Measurements from ENCODE around the gene SBK2.
A peak's percentile ranks its signal among the peaks of the same experiment; 100 is the strongest.

Gene SBK2

GRCh38 chr19:55559684-55560083 is 22.8 kb upstream of the SBK2 start:
- DNase-seq = no peak
- intact Hi-C loops (cut with DNase I) = no loop called here

- peak in 2 of 10 donors; percentile 30 to 61 for DNase-seq
- intact Hi-C loops (cut with DNase I) = no loop called here
Observed at GRCh38 chr19:55554741-55555152, 17.8 kb upstream of the SBK2 start.

- intact Hi-C loops (cut with DNase I) = no loop called here
- peak in 2 of 10 donors; percentile 36 to 38 for DNase-seq
Observed at GRCh38 chr19:55554302-55554701, 17.4 kb upstream of the SBK2 start.

- intact Hi-C loops (cut with DNase I) = no loop called here
- DNase-seq = peak in 2 of 10 donors; percentile 9 to 32
Observed at GRCh38 chr19:55553217-55554182, 16.6 kb upstream of the SBK2 start.

DNA sequence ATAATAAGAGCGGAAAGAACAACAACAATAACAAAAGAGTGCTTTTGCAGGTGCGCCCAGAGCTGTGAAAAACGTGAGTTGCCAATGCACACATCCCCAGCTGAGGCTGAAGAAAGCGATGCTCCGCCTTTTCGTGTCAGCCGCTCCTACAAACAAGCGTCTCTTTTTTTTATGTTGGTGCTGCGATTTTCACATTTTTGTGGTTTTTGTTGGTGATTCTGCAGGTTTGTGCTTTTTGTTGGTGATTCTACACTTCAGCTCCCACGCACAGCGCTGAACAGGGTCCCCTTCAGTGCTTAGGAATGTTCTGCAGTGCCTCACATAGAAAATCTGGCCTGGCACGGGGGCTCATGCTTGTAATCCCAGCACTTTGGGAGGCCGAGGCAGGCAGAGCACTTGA is 15.7 kb upstream of the SBK2 start:
- intact Hi-C loops (cut with DNase I) = no loop called here
- peak in 2 of 10 donors; percentile 49 to 58 for DNase-seq

GRCh38 chr19:55552206-55552605 is 15.3 kb upstream of the SBK2 start:
- intact Hi-C loops (cut with DNase I) = no loop called here
- DNase-seq = no peak

GRCh38 chr19:55550321-55550650 is 13.4 kb upstream of the SBK2 start:
- intact Hi-C loops (cut with DNase I) = no loop called here
- DNase-seq = peak in 2 of 10 donors; percentile 4 to 14

DNA sequence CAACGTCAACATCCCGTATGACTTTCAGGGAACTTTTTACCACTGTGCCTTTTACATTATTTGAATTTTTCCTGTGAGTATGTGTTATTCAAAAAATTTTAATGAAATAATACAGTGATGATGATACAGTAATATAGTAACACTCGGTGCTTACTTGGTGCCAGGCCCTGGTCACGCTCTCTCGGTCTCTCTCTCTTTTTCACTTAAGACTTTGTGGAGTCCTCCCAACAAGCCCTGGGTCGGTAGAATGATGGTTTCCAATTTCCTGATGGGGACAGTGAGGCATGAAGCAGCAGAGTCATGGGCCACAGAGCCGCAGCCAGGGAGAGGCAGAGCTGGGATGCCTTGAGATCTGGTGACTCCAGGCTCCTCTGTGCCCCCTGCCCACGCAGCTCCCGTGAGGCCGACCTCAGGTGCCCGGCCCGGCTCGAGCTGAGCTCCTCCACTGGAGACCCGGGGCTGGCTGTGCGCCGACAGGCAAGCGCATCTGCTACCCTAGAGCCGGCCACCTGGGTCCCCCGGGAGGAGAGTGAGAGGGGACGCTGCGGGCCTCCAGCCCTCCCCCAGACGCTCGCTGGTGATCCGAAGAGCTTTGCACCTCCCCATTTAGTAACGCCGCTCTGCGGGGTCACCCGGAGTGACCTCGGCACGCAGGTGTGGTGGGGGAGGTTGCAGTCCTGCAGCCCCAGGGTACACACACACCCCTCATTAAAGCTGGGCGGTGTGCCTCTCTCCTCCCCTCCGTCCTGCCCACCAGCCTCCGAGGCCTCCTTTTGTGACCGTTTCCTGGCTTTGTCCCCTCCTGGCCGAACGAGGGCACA is 12.8 kb upstream of the SBK2 start:
- intact Hi-C loops (cut with DNase I) = no loop called here
- DNase-seq = peak in 2 of 10 donors; percentile 77 to 81

- peak in 5 of 10 donors; percentile 8 to 88 (median 27) for DNase-seq
- intact Hi-C loops (cut with DNase I) = no loop called here
Observed at GRCh38 chr19:55546822-55547614, 10.1 kb upstream of the SBK2 start.

DNA sequence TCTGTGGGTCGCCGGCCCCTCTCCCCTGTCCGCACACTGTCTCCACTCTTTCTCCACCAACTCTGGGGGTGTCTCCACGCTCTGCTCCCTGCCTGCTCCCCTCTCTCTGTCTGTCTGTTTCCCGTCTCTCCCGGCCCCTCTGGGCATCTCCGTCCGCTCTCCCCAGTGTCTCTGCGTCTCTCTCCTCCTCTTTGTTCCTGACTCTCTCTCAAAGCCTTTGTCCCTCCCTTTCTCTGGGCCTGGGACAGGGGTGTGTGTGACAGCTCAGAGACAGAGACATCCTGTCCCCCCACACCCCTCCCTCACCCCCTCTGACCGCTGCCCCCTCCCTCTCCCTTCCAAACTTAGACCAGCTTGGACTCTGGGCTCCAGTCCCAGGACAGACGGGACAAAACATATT is 9.1 kb upstream of the SBK2 start:
- peak in 2 of 10 donors; percentile 38 to 48 for DNase-seq
- intact Hi-C loops (cut with DNase I) = no loop called here

GRCh38 chr19:55545443-55545842 is 8.5 kb upstream of the SBK2 start, which contains the start of gene SBK3:
Gene SBK3, minus strand, starts transcription at chr19:55545543. Its CDS starts 0 bp downstream, at chr19:55545543.
- peak in 2 of 10 donors; percentile 34 to 40 for DNase-seq
- intact Hi-C loops (cut with DNase I) = no loop called here

GRCh38 chr19:55544776-55545439 is 8.0 kb upstream of the SBK2 start:
- peak in 2 of 10 donors; percentile 66 to 72 for DNase-seq
- intact Hi-C loops (cut with DNase I) = no loop called here

DNA sequence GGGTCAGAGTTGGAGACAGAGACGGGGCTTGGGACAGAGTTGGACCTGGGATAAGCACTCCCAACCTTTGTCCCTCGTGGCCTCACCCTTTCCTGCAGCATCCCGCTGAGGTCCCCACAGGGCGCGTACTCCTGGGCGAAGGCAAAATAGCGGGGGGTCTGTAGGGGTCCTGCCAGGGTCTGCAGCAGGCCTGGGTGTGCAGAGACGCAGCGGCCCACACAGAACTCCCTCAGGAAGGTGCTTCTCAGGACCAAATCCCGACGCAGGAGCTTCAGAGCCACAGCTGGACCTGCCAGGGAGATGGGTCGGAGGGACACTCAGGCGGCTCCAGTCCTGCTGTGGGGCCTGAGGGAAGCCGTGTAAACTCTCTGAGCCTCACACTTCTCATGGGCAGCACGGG is 7.1 kb upstream of the SBK2 start:
- intact Hi-C loops (cut with DNase I) = no loop called here
- DNase-seq = peak in 2 of 10 donors; percentile 57 to 59

DNA sequence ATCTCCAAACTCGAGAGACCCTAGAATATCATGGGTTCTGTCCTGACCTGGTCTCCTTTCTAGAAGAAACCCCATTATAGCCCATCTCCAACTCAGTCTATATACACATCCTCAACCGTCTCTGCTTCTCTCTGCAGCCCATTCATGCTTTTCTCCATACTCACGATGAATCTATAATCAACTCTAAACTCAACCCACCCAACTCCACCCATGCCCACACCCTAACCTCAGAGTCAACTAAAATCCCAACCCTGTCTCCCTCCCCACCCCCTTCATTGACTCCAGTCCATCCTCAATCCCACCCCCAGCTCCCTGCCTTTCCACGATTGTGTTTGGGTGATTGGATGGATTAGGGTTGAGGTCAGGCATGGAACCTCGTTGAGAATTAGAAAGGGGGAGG is 6.6 kb upstream of the SBK2 start:
- intact Hi-C loops (cut with DNase I) = no loop called here
- peak in 1 of 10 donors; percentile 3 for DNase-seq

GRCh38 chr19:55542292-55542855 is 5.4 kb upstream of the SBK2 start:
- intact Hi-C loops (cut with DNase I) = no loop called here
- DNase-seq = peak in 1 of 10 donors; percentile 9

DNA sequence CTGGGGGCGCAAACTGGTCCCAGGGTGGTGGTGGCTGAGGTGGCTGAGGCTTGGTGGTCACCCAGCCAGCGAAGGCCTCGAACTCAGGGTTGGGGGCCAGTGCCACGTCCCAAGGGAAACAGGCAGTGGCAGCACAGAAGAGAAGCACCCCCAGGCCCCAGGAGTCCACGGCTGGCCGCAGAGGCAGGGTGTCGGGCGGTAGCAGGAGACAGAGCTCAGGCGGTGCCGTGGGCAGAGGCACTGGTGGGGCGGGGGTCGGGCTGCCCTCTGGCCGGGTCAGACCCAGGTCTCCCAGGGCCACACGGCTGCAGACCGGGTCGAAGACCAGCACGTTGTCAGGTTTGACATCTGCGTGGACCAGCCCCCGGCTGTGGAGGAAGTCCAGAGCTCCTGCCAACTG is 4.2 kb upstream of the SBK2 start:
- no peak for DNase-seq
- intact Hi-C loops (cut with DNase I) = no loop called here

DNA sequence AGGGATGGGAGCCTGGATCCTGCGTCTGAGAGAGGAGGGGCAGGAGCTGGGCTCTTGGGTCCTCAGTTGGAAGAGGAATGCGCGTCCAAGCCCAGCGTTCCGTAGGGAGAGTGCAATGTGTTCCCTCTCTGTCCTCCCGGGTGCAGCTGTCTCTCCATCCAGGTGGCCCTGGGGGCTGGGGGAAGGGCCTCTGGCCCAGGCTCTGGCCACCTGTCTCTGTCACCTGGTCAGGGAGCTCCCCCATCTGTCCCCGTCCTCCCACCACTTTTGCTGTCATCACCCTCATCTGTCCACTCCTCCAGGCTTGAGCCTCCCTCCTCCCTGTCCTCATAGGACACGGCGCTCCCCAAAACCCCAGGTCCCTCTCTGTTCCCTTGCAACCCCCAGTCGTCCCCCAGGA is 3.7 kb upstream of the SBK2 start:
- DNase-seq = no peak
- intact Hi-C loops (cut with DNase I) = no loop called here

GRCh38 chr19:55539090-55539984 is 2.4 kb upstream of the SBK2 start:
- intact Hi-C loops (cut with DNase I) = no loop called here

GRCh38 chr19:55538132-55538531 is 1.2 kb upstream of the SBK2 start:
- DNase-seq = no peak
- intact Hi-C loops (cut with DNase I) = no loop called here

More at GRCh38 chr19:55539090-55539984, 2.4 kb upstream of the SBK2 start:
- no peak for DNase-seq
